Panc1 (cell line): Measurements from ENCODE around the gene EFCAB11.

Source experiments
- POLR2AphosphoS5 ChIP-seq: IDR thresholded peaks from 2 replicates; pipeline ENCODE4 v1.6.1; 2012; ENCODE audit warnings: mild to moderate bottlenecking, low read depth, low read length, moderate library complexity
- REST ChIP-seq, 2 experiments: IDR thresholded peaks; 2 replicates each; pipeline ENCODE4 v1.6.1; 2011 to 2012; ENCODE audit warnings: low read depth in 2 of 2, control low read depth in 1 of 2, low read length in 1 of 2, mild to moderate bottlenecking in 1 of 2, moderate library complexity in 1 of 2; ENCODE audit not compliant: insufficient read depth in 1 of 2
- TF ChIP-seq, protein P1 (sequence below): fragments of 450-650 bp; IDR thresholded peaks from 2 replicates; pipeline ENCODE4 v1.5.1; 2017; ENCODE audit warnings: mild to moderate bottlenecking

GRCh38 chr14:89775946-89776345 lies 178.6 kb downstream of the EFCAB11 start:
- TF ChIP-seq POLR2AphosphoS5, result no peak
- no peak for TF ChIP-seq REST (IDR thresholded peaks at IDR 0.05; ENCODE audit: insufficient read depth in 1 of 2, low read depth in 2 of 2, low read length in 1 of 2)
- TF ChIP-seq, protein P1, sequence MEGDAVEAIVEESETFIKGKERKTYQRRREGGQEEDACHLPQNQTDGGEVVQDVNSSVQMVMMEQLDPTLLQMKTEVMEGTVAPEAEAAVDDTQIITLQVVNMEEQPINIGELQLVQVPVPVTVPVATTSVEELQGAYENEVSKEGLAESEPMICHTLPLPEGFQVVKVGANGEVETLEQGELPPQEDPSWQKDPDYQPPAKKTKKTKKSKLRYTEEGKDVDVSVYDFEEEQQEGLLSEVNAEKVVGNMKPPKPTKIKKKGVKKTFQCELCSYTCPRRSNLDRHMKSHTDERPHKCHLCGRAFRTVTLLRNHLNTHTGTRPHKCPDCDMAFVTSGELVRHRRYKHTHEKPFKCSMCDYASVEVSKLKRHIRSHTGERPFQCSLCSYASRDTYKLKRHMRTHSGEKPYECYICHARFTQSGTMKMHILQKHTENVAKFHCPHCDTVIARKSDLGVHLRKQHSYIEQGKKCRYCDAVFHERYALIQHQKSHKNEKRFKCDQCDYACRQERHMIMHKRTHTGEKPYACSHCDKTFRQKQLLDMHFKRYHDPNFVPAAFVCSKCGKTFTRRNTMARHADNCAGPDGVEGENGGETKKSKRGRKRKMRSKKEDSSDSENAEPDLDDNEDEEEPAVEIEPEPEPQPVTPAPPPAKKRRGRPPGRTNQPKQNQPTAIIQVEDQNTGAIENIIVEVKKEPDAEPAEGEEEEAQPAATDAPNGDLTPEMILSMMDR, result no peak
